ENCODE data around the gene TPP2.

DNA sequence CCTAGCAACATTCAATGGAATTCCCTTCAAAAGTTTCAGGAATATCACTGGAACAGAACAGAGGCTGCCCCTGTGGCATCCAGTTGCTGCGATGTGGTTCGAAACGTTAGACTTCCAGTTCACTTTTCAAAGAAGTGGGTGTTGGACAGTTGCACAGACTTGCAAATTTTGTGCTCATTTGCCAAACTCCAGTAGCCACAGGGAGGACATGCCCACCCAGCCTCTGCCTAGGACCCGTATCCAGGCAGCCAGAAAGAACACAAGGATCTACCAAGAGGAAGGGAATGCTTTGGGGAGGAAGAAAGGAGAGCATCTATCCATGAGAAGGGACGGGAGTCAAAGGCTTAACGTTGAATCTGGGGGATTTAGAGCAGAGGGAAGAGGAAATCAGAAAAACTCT lies 98.2 kb downstream of the TPP2 start, which contains the start of gene METTL21C:
- TF ChIP-seq, protein P1, sequence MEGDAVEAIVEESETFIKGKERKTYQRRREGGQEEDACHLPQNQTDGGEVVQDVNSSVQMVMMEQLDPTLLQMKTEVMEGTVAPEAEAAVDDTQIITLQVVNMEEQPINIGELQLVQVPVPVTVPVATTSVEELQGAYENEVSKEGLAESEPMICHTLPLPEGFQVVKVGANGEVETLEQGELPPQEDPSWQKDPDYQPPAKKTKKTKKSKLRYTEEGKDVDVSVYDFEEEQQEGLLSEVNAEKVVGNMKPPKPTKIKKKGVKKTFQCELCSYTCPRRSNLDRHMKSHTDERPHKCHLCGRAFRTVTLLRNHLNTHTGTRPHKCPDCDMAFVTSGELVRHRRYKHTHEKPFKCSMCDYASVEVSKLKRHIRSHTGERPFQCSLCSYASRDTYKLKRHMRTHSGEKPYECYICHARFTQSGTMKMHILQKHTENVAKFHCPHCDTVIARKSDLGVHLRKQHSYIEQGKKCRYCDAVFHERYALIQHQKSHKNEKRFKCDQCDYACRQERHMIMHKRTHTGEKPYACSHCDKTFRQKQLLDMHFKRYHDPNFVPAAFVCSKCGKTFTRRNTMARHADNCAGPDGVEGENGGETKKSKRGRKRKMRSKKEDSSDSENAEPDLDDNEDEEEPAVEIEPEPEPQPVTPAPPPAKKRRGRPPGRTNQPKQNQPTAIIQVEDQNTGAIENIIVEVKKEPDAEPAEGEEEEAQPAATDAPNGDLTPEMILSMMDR (IDR thresholded peaks at IDR 0.05; ENCODE audit: insufficient read depth, low read length, poor library complexity, severe bottlenecking) = no peak
- no peak for TF ChIP-seq EZH2phosphoT487 (conservative IDR thresholded peaks at IDR 0.05; ENCODE audit: low read length)

Measured in SU-DHL-6 (cell line).